Hindlimb muscle (tissue), 1 donor: Measurements from ENCODE around the gene MPRIP. TPM values are rescaled to one million over a fixed set of nuclear protein-coding genes. Genes with fewer than 3 reads are reported as not detected.
A peak's percentile ranks its signal among the peaks of the same experiment; 100 is the strongest.
"Not testable (repeated sequence)": the region's sequence is repeated elsewhere in the genome, so short reads cannot be mapped to it uniquely, and the experiment has no call there.

Experiments
- DNase-seq: peaks from one replicate; pipeline ENCODE4 v3.0.0-alpha.2; 2013
- polyA plus RNA-seq: library from polyadenylated mRNA; unstranded; fragments of 120-200 nt; gene quantifications from one replicate; pipeline ENCODE4 v1.2.1, GENCODE V29; 2013; ENCODE audit not compliant: insufficient read length

The MPRIP gene
- polyA plus RNA-seq, 1 donor: 228 TPM

GRCh38 chr17:17191961-17192381, 149.7 kb downstream of the MPRIP start:
- no peak for DNase-seq

- not testable (repeated sequence) for DNase-seq
Measured at GRCh38 chr17:17195466-17195865, 153.2 kb downstream of the MPRIP start.

- DNase-seq: no peak
Measured at GRCh38 chr17:17196776-17197175, 154.5 kb downstream of the MPRIP start.

DNA sequence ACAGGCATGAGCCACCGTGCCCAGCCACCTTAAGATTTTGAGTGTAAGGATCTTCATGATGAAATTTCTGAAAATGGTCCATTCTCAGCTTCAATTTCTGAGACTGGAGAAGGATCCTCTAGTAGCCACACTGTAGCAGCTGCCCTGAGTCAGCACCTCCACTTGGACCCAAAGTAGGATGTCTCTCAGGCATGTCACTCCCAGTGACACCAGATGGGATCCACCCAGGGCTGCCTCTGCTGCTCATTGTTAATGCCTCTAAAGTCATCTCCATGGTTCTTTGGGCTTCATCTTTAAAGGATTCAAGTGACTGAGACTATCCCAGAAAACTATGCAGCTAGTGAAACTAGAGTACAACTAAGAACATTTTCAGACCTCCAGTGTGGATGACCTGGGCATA, 156.0 kb downstream of the MPRIP start:
- no peak for DNase-seq

GRCh38 chr17:17200311-17200710, 158.1 kb downstream of the MPRIP start:
- no peak for DNase-seq

- DNase-seq: no peak
Measured at GRCh38 chr17:17200831-17201230, 158.6 kb downstream of the MPRIP start.

DNA sequence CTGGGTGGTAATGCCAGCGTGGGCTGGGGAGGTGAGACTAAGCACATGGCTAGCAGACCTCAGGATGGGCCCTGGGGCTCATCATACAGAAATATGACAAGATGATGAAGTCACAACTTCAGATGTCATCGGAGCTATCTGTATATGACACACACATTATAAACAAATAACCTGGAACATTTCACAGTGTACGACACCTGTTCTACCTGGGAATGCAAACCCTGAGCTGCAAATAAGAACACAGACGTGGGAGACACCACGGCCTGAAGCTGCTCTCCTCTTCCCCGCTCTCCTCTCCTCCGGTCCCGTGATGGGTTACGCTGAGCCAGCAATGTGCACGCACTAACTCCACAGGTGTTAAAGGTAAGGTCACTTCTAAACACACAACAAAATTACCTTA, 159.0 kb downstream of the MPRIP start:
- DNase-seq: no peak

- no peak for DNase-seq
Measured at GRCh38 chr17:17201907-17202306, 159.7 kb downstream of the MPRIP start.

- DNase-seq: no peak
Measured at GRCh38 chr17:17203173-17203730, 161.0 kb downstream of the MPRIP start.

GRCh38 chr17:17204041-17204591, 161.9 kb downstream of the MPRIP start:
- no peak for DNase-seq

DNA sequence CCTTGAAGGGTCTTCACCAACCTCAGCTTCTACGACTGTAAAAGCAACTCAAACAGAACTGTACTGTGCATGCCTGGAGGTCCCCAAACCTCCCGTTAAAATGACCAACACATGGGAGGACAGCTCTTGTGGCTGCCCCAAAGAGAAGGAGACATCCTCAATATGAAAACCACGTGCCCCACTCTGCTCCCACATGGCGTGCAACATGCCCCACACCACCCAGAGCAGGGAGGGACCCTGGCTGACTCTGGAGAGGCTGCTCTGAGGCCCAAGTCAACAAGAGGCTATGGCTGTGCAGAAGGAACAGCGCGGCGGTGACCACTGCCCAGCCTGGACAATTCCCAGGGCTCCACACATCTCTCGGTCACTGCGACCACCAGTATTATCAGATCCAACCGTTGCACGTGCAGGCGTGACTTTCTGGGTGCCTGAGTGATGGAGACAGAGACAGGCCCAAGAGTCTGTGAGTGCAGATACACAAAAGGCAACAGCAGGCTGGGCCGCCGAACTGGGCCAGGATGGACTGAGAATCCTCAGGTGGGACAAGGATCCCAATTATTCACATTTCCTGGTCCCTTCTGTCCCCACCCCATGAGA, 162.5 kb downstream of the MPRIP start:
- no peak for DNase-seq

GRCh38 chr17:17205368-17206123, 163.3 kb downstream of the MPRIP start:
- peak; percentile 62 for DNase-seq

GRCh38 chr17:17206124-17206912, 164.1 kb downstream of the MPRIP start, which contains the start of gene PLD6:
Gene PLD6 (minus strand): TSS chr17:17206333. CDS start chr17:17206286, 47 bp downstream.
- peak; percentile 73 for DNase-seq

DNA sequence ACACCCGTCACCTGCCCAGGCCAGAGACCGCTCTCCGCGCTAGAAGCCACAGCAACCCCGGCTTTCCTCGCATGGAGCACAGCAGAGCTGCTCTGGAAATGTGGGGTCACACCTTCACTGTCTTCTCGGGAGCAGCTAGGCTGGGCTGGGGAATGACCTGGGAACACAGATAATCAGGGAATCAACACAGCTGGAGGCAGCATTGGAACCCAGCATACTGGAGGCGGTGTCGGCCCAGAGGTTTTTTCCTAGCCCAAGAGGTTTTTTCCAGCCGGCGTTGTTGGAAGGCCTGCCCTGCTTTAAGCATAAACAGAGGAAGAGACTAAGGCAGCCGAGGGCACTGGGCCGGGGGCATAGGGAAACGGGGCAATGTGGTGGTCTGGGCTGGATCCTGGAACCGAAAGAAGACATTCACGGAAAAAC, 164.7 kb downstream of the MPRIP start:
- DNase-seq: peak; percentile 38

DNA sequence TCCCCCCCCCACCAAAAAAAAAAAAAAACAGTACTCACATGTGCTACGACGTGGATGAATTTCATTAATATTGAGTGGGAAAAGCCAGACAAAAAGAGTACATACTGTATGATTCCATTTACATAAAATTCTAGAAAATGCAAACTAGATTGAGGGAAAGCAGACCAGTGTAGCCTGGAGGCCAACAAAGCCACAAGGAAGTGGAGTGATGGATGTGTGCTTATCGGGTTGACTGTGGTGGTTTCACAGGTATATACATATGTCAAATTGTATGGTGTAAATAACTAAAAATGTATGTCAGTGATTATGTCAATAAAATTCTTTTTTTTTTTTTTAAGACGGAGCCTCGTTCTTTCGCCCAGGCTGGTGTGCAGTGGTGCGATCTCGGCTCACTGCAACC, 165.7 kb downstream of the MPRIP start:
- DNase-seq: no peak

GRCh38 chr17:17213775-17214174, 171.5 kb downstream of the MPRIP start:
- no peak for DNase-seq

DNA sequence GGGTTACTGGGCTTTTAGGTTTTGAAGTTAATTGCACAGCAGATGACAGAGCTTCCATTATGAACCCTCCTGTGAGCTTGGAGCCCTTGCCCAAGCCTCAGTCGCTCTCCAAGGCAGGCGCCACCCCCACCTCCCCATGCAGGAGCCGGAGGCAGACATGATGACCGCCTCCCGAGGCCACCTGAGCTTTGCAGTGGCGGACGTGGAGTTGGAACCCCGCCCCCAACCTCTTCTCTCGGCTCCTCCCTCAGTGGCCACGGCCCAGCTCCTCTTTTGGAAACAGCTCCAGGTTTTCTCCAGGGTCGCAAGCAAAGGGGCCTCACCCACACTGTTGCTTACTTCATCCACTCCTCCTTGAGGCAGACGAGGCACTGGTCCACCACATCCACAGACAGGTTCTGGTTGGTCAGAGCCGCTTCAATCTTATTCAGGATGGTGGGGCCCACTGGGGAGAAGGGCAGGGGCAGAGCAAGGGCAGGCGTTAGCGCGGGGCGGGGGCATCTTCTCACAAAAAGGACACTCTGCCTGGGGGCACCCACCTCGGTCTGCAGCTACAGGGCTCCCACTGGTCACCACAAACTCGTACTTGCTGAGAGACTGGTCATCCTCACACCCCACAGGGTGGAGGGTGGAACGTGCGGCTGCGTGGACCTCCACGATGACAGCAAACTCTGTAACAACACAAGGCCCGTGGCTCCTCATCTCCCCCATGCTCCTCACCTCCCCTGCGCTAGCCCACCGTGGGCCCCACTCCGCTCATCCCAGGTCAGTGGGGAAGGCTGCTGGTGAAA, 172.6 kb downstream of the MPRIP start:
- DNase-seq: no peak

GRCh38 chr17:17215575-17215974, 173.3 kb downstream of the MPRIP start:
- DNase-seq: no peak

DNA sequence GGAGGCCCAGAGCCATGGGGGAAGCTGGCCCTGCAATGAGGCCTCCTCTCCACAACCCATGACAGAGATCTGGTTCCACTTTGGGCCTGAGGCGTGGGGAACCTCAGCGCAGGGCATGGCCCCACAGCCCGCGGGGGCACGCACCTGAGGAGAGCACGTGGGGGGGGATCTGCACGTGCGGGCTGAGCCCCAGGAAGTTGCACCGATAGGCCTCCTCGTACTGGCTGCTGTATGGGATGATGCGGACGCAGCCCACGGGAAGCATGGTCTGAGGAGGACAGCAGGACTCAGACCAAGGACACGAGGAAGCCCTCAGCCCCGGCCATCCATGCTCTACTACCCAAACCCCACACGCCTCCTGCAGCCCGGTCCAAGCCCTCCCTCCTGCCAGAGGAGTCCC, 174.0 kb downstream of the MPRIP start:
- DNase-seq: no peak

DNA sequence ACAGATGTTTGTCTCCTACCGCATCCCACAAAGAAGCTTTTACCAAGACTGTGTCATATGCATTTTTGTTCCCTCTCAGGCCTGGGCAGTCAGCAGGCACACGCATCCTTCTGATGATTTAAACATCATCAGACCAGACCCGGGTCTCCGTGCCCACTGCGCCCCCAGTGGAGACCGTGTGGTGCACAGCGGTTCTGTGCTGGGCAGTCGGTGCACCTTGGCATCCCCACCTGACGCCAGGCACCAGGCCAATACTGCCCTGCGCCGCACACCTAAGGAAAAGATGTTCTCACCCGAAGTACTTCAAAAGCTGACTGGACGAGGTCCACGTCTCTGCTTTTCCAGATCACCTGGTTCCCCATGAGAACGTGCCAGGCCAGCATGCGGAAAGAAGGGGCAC, 174.5 kb downstream of the MPRIP start:
- no peak for DNase-seq

DNA sequence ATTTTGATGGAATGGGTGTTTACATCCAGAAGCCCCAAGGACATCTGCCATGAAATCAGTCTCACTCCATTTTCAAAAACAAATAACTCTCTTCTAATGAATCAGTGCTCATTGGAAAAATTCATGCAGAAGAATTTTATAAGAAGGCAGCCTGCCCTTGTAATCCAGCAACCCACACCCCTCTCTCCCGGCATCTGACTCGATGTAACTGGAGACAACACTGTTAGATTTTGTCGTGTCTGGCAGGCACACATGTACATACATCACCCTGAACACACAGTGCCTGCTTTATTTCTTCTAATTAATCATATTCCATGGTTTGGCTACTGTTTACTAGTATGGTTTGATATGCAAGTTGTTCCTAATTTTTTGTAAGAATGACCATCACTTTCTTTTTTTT, 175.7 kb downstream of the MPRIP start:
- DNase-seq: no peak

DNA sequence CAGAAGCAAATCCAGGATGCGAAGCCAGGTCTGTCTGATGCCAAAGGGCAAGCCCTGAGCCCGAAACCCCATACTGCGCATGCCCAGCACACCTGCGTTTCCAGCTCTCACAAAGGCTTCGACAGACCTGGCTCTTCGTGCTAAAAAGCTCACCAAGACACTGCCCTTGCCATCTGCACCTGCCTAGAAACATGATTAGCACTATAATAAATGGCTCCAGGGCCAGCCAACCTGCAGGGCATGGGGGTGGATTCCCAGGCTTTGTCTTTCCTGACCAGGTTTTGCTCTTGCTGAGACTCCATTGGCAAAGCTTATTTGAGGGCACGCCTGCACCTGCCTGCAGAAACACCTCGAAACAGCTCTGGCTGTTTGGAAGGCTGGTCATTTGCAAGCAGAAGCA, 178.3 kb downstream of the MPRIP start:
- DNase-seq: no peak
